ENCODE results near the gene OR2J2.

GRCh38 chr6:29131691-29132090 is 39.0 kb upstream of the OR2J2 start:
- no peak for TF ChIP-seq CTCF (IDR thresholded peaks at IDR 0.05; ENCODE audit: insufficient read depth, low read length, poor library complexity, severe bottlenecking)
- no peak for TF ChIP-seq EZH2phosphoT487 (conservative IDR thresholded peaks at IDR 0.05; ENCODE audit: low read length)
